K562 (cell line): ENCODE measurements around the gene HIP1R. TPM values are rescaled to one million over a fixed set of nuclear protein-coding genes. Genes with fewer than 3 reads are reported as not detected.

Source experiments
- ATAC-seq: fragments of 200-7000 bp; cut with Tn5 transposase; 3 replicates; pipeline ENCODE4 v1.9.1; 2020; ENCODE audit warnings: moderate library complexity
- BruUV-seq: library from RNA; stranded (reverse); fragments of 400-500 nt; replicated peaks from 2 replicates; lab custom pipeline; 2021; lab: Mats Ljungman, UMichigan
- CTCF ChIA-PET: fragments of 300-600 bp; formaldehyde crosslinking; extraction: SDS; loops from one replicate; lab custom pipeline; 2021; ENCODE audit warnings: low intra/inter-chr PET ratio; lab: Yijun Ruan, JAX
- POLR2A ChIA-PET: fragments of 300-600, 350-650 bp; sonication (Branson Sonifier 250); formaldehyde crosslinking; extraction: SDS; loops from one replicate; lab custom pipeline; 2021; ENCODE audit warnings: antibody characterized with exemption, inconsistent platforms; lab: Yijun Ruan, JAX
- DNase-seq, 4 experiments: peaks; one replicate each; pipeline versions ENCODE4 v3.0.0 to v3.0.0-alpha.2; 2011 to 2018; ENCODE audit warnings: low spot score in 3 of 4, mixed read lengths in 3 of 4; ENCODE audit errors: extremely low read depth in 1 of 4
- FAIRE-seq: peaks from 2 replicates; lab custom pipeline; 2011; peaks lifted over from hg19 to GRCh38; lab: Jason Lieb, UNC
- H2AFZ ChIP-seq: 2 replicates; pipeline ENCODE4 v1.6.0; 2011; ENCODE audit warnings: low read depth, low read length, control low read depth, inconsistent platforms
- H3K27ac ChIP-seq: fragments of 200-600 bp; 3 replicates; pipeline ENCODE4 v1.8.0; 2011; ENCODE audit warnings: low read depth, mild to moderate bottlenecking, control low read depth, inconsistent platforms, low read length, moderate library complexity, mixed read lengths; ENCODE audit errors: extremely low read depth
- H3K27me3 ChIP-seq, 2 experiments: fragments of 300-600 bp in 1 of 2; 2 replicates in 1 of 2; 3 replicates in 1 of 2; pipeline versions ENCODE4 v1.6.0 to v1.8.0; 2011; ENCODE audit warnings: inconsistent platforms in 2 of 2, low read length in 2 of 2, mild to moderate bottlenecking in 1 of 2, mixed read lengths in 1 of 2, moderate library complexity in 1 of 2; ENCODE audit not compliant: control insufficient read depth in 2 of 2, insufficient read depth in 2 of 2
- H3K36me3 ChIP-seq: fragments of 300-600 bp; 3 replicates; pipeline ENCODE4 v1.8.0; 2011; ENCODE audit warnings: mild to moderate bottlenecking, low read length, inconsistent platforms; ENCODE audit not compliant: control insufficient read depth, insufficient read depth
- H3K4me1 ChIP-seq, 2 experiments: fragments of 200-600 bp in 1 of 2; replicated peaks in 1 of 2; 2 replicates in 1 of 2; 3 replicates in 1 of 2; pipeline versions ENCODE4 v1.5.1 to v1.8.0; 2011; ENCODE audit warnings: inconsistent platforms in 2 of 2, low read length in 2 of 2, mild to moderate bottlenecking in 1 of 2, mixed read lengths in 1 of 2, moderate library complexity in 1 of 2; ENCODE audit not compliant: control insufficient read depth in 2 of 2, insufficient read depth in 2 of 2
- H3K4me2 ChIP-seq: 2 replicates; pipeline ENCODE4 v1.6.1; 2011; ENCODE audit warnings: low read length, control low read depth, inconsistent platforms, mixed read lengths; ENCODE audit not compliant: insufficient read depth
- H3K4me3 ChIP-seq: fragments of 200-600 bp; sonication (generic), shearing (Covaris generic); 2 replicates; pipeline ENCODE4 v1.5.1; 2016; ENCODE audit warnings: control low read depth, inconsistent platforms
- H3K79me2 ChIP-seq: fragments of 200-600 bp; 3 replicates; pipeline ENCODE4 v1.8.0; 2011; ENCODE audit warnings: low read length, inconsistent platforms; ENCODE audit not compliant: control insufficient read depth, insufficient read depth
- H3K9ac ChIP-seq, 2 experiments: 2 replicates each; pipeline versions ENCODE4 v1.6.0 to v1.6.1; 2011; ENCODE audit warnings: low read depth in 2 of 2, low read length in 2 of 2, control low read depth in 1 of 2, inconsistent platforms in 1 of 2, mild to moderate bottlenecking in 1 of 2, mixed read lengths in 1 of 2; ENCODE audit not compliant: insufficient read depth in 1 of 2
- H3K9me1 ChIP-seq: one replicate; pipeline ENCODE4 v1.6.0; 2011; ENCODE audit warnings: inconsistent platforms, mild to moderate bottlenecking, low read length, moderate library complexity; ENCODE audit not compliant: control insufficient read depth, insufficient read depth
- H3K9me3 ChIP-seq: replicated peaks from 2 replicates; pipeline ENCODE4 v1.5.1; 2011; ENCODE audit warnings: low read depth, low read length, inconsistent platforms; ENCODE audit not compliant: control insufficient read depth, insufficient read depth
- H4K20me1 ChIP-seq: replicated peaks from 2 replicates; pipeline ENCODE4 v1.6.1; 2011; ENCODE audit warnings: low read length, inconsistent platforms, mixed read lengths; ENCODE audit not compliant: control insufficient read depth, insufficient read depth
- MITF ChIP-seq: IDR thresholded peaks from 2 replicates; pipeline ENCODE4 v1.6.1; 2014; ENCODE audit warnings: antibody characterized with exemption
- SOX6 ChIP-seq: fragments of 450-650 bp; IDR thresholded peaks from 2 replicates; pipeline ENCODE4 v1.6.1; 2014; ENCODE audit warnings: mild to moderate bottlenecking
- ZNF232 ChIP-seq: sonication (generic); formaldehyde crosslinking; IDR thresholded peaks from 2 replicates; pipeline ENCODE4 v1.8.0; 2022; ENCODE audit warnings: mild to moderate bottlenecking, missing genetic modification reagents
- WGBS: fragments of 100-300 bp; shearing (Covaris generic); methylation state at CpG from one replicate; pipeline ENCODE4 v1.1.6; 2016; ENCODE audit warnings: low coverage, mixed read lengths; ENCODE audit not compliant: insufficient coverage; ENCODE audit errors: missing lambda C conversion rate; 5-methylcytosine and 5-hydroxymethylcytosine counted together
- in situ Hi-C: fragments of 300-500 bp; cut with MboI; formaldehyde crosslinking; loops from 4 replicates; pipeline ENCODE4 v1.15.0; 2018; ENCODE audit warnings: inconsistent platforms, mixed read lengths
- intact Hi-C: fragments of 100-400 bp; cut with micrococcal nuclease; formaldehyde crosslinking; loops from 2 replicates; pipeline ENCODE4 v1.14.2; 2022
- polyA plus RNA-seq, 8 experiments: library from polyadenylated mRNA; depleted of rRNA in 4 of 8; stranded (reverse) in 5 of 8; unstranded in 3 of 8; fragments of >200 nt; fragmentation: Nextera tagmentation in 2 of 8; fragmentation: Illumina TruSeq in 1 of 8; extraction: Ambion mirVana in 2 of 8; extraction: Trizol in 1 of 8; gene quantifications; 2 replicates each; pipeline versions ENCODE4 v1.2.1 to v1.2.3, GENCODE V29; 2011 to 2014; ENCODE audit warnings: inconsistent platforms in 1 of 8, missing spikeins in 1 of 8
- total RNA-seq, 7 experiments: library from RNA; depleted of rRNA in 6 of 7; stranded (reverse); fragments of >200 nt in 6 of 7; fragmentation: Illumina TruSeq in 2 of 7; extraction: Trizol in 2 of 7; gene quantifications; 2 replicates each; pipeline versions ENCODE4 v1.2.1 to v1.2.3, GENCODE V29; 2011 to 2021; ENCODE audit warnings: low replicate concordance in 1 of 7

Gene HIP1R
- total and polyA plus RNA-seq, 9 of the 15 experiments (the other 6 are each of a cell fraction or from before 2014, with no cell fraction given): 0.15 to 31.0 (median 14.2) TPM

DNA sequence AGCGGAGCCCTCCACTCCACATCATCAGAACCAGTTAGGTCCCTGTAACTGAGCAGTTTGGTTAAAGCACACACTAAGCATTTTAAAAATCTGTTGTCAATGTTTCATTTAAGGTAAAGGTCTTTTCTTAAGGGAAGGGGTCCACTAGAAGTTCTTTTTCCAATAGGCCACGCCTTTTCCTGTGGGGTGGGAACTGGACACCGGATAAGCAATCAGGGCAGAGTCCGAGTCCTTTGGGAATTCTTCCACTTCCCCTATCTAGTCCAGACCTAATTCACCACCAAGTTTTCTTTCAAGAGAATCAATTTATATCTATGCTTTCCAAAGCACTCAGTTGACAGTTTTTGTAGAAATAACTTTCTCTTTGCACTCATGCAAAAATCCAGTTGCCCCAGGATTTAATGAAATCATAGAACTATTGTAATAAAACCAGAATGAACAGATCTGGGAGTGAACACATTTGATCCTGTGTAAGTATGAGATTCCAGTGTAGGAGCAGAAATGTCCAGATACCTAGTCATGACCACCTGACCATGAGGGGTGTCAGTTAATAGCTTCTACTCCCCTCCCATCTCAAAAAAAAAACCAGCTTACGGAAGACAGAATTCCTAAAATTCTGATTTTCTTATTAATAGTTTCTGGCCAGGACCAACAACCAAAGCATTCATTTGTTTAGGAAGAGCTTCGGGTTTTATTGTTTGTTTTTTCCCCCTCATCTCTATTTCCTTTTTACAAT is 49.0 kb downstream of the HIP1R start:
- Histone ChIP-seq H3K27me3 (no peaks in the 10 kb centered on the region), H3K9me3 (no peaks in the 10 kb centered on the region), H3K27ac (no peak overlapping the region; the same call in 2 of the 3 replicates), H3K4me1 (peaks cover 28 to 50% of the 10 kb centered on the region in 2 experiments), H4K20me1 (peaks cover 53% of the 10 kb centered on the region), H3K36me3 (peaks cover 31% of the 10 kb centered on the region; the same call in 2 of the 3 replicates), H3K79me2 (peaks cover 97% of the 10 kb centered on the region), H3K9ac (no peak overlapping the region), H3K4me2 (no peak overlapping the region), H3K4me3 (no peak overlapping the region), H2AFZ (no peak overlapping the region)
- intact Hi-C loops: loop anchor here (5.0 to 10.0 kb wide), 2 partner anchors 68 to 351 kb away; partner anchors contain the start of genes MPHOSPH9 and MTRFR
- ATAC-seq: no peak
- in situ Hi-C loops: no loop called here
- CTCF ChIA-PET: interaction anchor here (0.7 kb wide), 1 partner anchor 596 kb away, joined by 3 read pairs; no protein-coding TSS in a partner anchor
- POLR2A ChIA-PET: interaction anchor here (0.6 to 2.6 kb wide), 5 partner anchors 10 to 152 kb away, joined by 3 to 12 read pairs (median 3); no protein-coding TSS in a partner anchor
- WGBS: 73% methylated on average over 6 of the region's 6 CpGs
- FAIRE-seq: no peak
- no TSS peak for BruUV-seq
- DNase-seq: no peak
- TF ChIP-seq MITF (no peak), ZNF232 (CRISPR knock-in tag) (no peak), SOX6 (no peak)
- TF ChIP-seq, all 486 proteins: peak for 0
- no peaks in the 10 kb centered on the region for H3K9me1 ChIP-seq
